ENCODE measurements around the gene LAMA4. TPM values are rescaled to one million over a fixed set of nuclear protein-coding genes. Genes with fewer than 3 reads are reported as not detected.

LAMA4 gene
- total and polyA plus RNA-seq, 2 of the 13 experiments (the other 11 are each of a cell fraction or from before 2014, with no cell fraction given), result not detected

GRCh38 chr6:112148103-112148502 is 106.3 kb downstream of the LAMA4 start:
- Histone ChIP-seq H3K27me3 (ENCODE audit: control insufficient read depth in 1 of 2, insufficient read depth in 2 of 2, low read length in 2 of 2) (no peaks in the 10 kb centered on the region; a peak in 1 of 5 replicates), H3K9ac (ENCODE audit: insufficient read depth, low read depth, low read length) (no peak overlapping the region), H3K4me2 (ENCODE audit: low read depth, low read length) (no peak overlapping the region), H2AFZ (ENCODE audit: low read length) (no peak overlapping the region), H3K36me3 (replicated peaks in 1 of 2; ENCODE audit: control insufficient read depth in 1 of 2, insufficient read depth in 2 of 2, low read length in 2 of 2) (no peaks in the 10 kb centered on the region), H3K79me2 (ENCODE audit: insufficient read depth, low read length) (no peaks in the 10 kb centered on the region), H3K9me3 (ENCODE audit: low read length) (no peaks in the 10 kb centered on the region), H3K4me1 (ENCODE audit: insufficient read depth, low read length) (peaks cover 17% of the 10 kb centered on the region), H3K27ac (ENCODE audit: extremely low read length, insufficient read depth, low read length) (no peak overlapping the region), H3K4me3 (replicated peaks in 1 of 3; ENCODE audit: insufficient read depth in 1 of 3, low read depth in 2 of 3, low read length in 3 of 3) (no peak overlapping the region), H4K20me1 (ENCODE audit: insufficient read depth, low read length) (no peaks in the 10 kb centered on the region)
- no peak for TF ChIP-seq ARID2 (CRISPR knock-in tag; IDR thresholded peaks at IDR 0.05; ENCODE audit: borderline replicate concordance)
- no peak for TF ChIP-seq AHR (CRISPR knock-in tag; IDR thresholded peaks at IDR 0.05)
- no peak for TF ChIP-seq ZNF18 (CRISPR knock-in tag; IDR thresholded peaks at IDR 0.05; ENCODE audit: insufficient replicate concordance)
- TF ChIP-seq ZNF441 (CRISPR knock-in tag; IDR thresholded peaks at IDR 0.05; ENCODE audit: borderline replicate concordance), result no peak
- DNase-seq (ENCODE audit: low spot score) (no peak), FAIRE-seq (no peak), ATAC-seq (no peak)
- intact Hi-C loops (cut with micrococcal nuclease; ENCODE audit: unreplicated experiment), result loop anchor here (5.0 kb wide), 1 partner anchor 61 kb away; the partner anchor contains the start of genes FAM229B and TUBE1
- in situ Hi-C loops (cut with HindIII; ENCODE audit: extremely low pct_ligation_motif_present, low pct_unique_long_range_greater_than_20kb), result no loop called here
- no TSS peak for BruUV-seq (replicated peaks)
- 54% methylated on average over 6 of the region's 6 CpGs for WGBS (ENCODE audit: low lambda C conversion rate)
- POLR2A ChIA-PET, result no interaction called here
- CTCF ChIA-PET (ENCODE audit: low intra/inter-chr PET ratio, low total read pairs), result no interaction called here

- ATAC-seq (peak; percentile 97), FAIRE-seq (peak; percentile 23), DNase-seq (ENCODE audit: low spot score) (peak; percentile 39)
- no TSS peak for BruUV-seq (replicated peaks)
- in situ Hi-C loops (cut with HindIII; ENCODE audit: extremely low pct_ligation_motif_present, low pct_unique_long_range_greater_than_20kb) (no loop called here), intact Hi-C loops (cut with micrococcal nuclease; ENCODE audit: unreplicated experiment) (loop anchor here (5.0 kb wide), 1 partner anchor 58 kb away; the partner anchor contains the start of genes FAM229B and TUBE1)
- H3K36me3 ChIP-seq (replicated peaks in 1 of 2; ENCODE audit: control insufficient read depth in 1 of 2, insufficient read depth in 2 of 2, low read length in 2 of 2), result no peaks in the 10 kb centered on the region
- H4K20me1 ChIP-seq (ENCODE audit: insufficient read depth, low read length), result no peaks in the 10 kb centered on the region
- WGBS (ENCODE audit: low lambda C conversion rate), result 15% methylated on average over 8 of the region's 10 CpGs
- H2AFZ ChIP-seq (ENCODE audit: low read length), result peak overlapping the region; percentile 62
- no peaks in the 10 kb centered on the region; a peak in 1 of 5 replicates for H3K27me3 ChIP-seq (ENCODE audit: control insufficient read depth in 1 of 2, insufficient read depth in 2 of 2, low read length in 2 of 2)
- peak overlapping the region in 2 of 3 experiments; percentile 55 to 59; a peak in 5 of 6 replicates for H3K4me3 ChIP-seq (replicated peaks in 1 of 3; ENCODE audit: insufficient read depth in 1 of 3, low read depth in 2 of 3, low read length in 3 of 3)
- H3K4me1 ChIP-seq (ENCODE audit: insufficient read depth, low read length), result peaks cover 17% of the 10 kb centered on the region
- no peak overlapping the region for H3K27ac ChIP-seq (ENCODE audit: extremely low read length, insufficient read depth, low read length)
- POLR2A ChIA-PET, result interaction anchor here (1.3 kb wide), 1 partner anchor 58 kb away, joined by 8 read pairs; the partner anchor contains the start of genes FAM229B and TUBE1
- no peaks in the 10 kb centered on the region for H3K79me2 ChIP-seq (ENCODE audit: insufficient read depth, low read length)
- H3K4me2 ChIP-seq (ENCODE audit: low read depth, low read length), result peak overlapping the region; percentile 82
- CTCF ChIA-PET (ENCODE audit: low intra/inter-chr PET ratio, low total read pairs), result no interaction called here
- H3K9ac ChIP-seq (ENCODE audit: insufficient read depth, low read depth, low read length), result no peak overlapping the region; the same call in 1 of the 2 replicates
- no peaks in the 10 kb centered on the region for H3K9me3 ChIP-seq (ENCODE audit: low read length)
- TF ChIP-seq MTA3 (CRISPR knock-in tag; IDR thresholded peaks at IDR 0.05) (no peak), ZKSCAN1 (IDR thresholded peaks at IDR 0.05; ENCODE audit: low read length) (no peak), GLI4 (CRISPR knock-in tag; IDR thresholded peaks at IDR 0.05; ENCODE audit: borderline replicate concordance) (no peak), CHCHD3 (CRISPR knock-in tag; IDR thresholded peaks at IDR 0.05) (no peak), ISL2 (CRISPR knock-in tag; IDR thresholded peaks at IDR 0.05) (no peak), NBN (conservative IDR thresholded peaks at IDR 0.05) (no peak), ZNF138 (CRISPR knock-in tag; IDR thresholded peaks at IDR 0.05; ENCODE audit: low read depth) (no peak), POLR2G (IDR thresholded peaks at IDR 0.05; ENCODE audit: low read depth, low read length) (no peak), PHB2 (IDR thresholded peaks at IDR 0.05; ENCODE audit: partially characterized antibody) (no peak), TFAP4 (IDR thresholded peaks at IDR 0.05; ENCODE audit: borderline replicate concordance, low read depth) (no peak), SAP130 (CRISPR knock-in tag; IDR thresholded peaks at IDR 0.05; ENCODE audit: low read depth) (no peak; the same call in 1 of the 2 replicates)
These were observed 109.2 kb downstream of the LAMA4 start for GRCh38 chr6:112145080-112145573.
